ENCODE results near the gene OR10AD1.
"Not testable (repeated sequence)": the region's sequence is repeated elsewhere in the genome, so short reads cannot be mapped to it uniquely, and the experiment has no call there.

The OR10AD1 gene, protein sequence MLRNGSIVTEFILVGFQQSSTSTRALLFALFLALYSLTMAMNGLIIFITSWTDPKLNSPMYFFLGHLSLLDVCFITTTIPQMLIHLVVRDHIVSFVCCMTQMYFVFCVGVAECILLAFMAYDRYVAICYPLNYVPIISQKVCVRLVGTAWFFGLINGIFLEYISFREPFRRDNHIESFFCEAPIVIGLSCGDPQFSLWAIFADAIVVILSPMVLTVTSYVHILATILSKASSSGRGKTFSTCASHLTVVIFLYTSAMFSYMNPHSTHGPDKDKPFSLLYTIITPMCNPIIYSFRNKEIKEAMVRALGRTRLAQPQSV

DNA sequence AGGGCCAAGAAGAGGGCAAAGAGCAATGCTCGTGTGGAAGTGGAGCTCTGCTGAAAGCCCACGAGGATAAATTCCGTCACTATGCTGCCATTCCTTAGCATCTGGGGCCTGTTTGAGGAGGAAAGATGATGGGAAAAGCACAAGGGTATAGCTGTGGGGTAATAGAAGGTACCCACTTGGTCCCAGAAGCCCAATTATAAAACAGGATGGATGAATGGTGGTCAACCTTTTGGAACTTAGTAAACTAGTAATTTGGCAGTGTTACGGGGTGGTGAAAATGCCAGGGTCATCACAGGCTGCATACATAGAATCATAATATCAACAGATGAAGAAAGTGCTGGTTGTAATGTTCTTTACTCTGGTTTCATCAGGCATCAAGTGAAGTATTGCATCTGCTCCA is at the start of gene OR10AD1:
Gene OR10AD1 (minus strand): TSS at position 101 of the 400 bp plus-strand sequence. CDS start 0 bp downstream, at position 101.
- DNase-seq: no peak

DNA sequence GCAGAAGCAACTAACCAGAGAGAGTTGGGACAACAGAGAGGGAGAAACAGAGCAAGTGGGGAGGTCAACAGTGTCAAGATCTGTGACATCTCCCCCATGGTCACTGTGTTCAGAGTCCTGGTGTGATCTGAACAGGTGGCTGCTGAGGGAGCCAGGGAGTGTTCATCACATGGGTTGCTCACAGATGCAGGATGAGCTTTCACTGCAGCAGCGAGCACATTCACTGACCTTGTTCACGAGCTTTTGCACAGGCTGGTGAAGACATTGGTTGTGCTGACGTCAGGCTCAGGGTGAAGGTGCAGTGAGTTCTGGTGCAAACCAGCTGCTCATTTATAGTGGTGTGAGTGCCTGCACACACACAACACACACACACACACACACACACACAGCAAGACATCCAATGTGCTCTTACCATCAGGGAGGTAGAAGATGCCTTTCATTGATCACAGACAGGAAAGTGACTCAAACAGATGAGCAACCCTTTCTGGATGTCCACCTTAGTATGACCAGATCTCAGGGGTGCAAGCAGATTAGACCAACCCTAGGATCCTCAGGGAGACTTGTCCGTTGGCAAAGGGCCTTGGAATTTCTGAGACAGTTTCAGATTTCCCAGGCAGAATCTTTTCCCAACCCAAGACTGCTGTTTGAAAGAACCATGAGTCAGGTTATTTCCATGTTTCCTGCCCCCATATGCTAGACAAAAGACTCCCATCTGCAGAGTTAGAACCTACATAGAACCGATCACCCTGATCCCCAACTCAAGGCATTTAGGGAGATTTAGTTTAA is 44.3 kb upstream of the OR10AD1 start:
- DNase-seq: no peak

DNA sequence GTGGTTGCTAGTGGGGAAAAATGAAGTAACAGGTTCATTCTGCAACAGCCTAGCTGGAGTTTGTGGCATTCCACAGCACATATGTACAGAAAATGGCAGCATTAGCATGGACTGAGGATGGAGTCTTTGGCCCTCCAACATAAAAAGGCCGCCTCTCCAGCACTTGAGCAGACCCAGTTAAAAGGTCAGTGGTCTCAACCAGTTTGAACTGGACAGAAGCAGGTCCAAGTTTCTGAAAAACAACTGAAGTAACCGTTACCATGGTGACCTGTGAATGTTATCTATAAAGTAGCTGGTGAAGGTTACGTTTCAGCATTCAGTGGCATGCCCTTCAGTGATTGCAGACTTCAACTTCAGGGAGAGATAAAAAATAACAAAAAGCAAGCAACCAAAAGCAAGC is 34.1 kb upstream of the OR10AD1 start:
- DNase-seq: no peak

GRCh38 chr12:48235796-48236333 is 32.8 kb upstream of the OR10AD1 start:
- DNase-seq: no peak

DNA sequence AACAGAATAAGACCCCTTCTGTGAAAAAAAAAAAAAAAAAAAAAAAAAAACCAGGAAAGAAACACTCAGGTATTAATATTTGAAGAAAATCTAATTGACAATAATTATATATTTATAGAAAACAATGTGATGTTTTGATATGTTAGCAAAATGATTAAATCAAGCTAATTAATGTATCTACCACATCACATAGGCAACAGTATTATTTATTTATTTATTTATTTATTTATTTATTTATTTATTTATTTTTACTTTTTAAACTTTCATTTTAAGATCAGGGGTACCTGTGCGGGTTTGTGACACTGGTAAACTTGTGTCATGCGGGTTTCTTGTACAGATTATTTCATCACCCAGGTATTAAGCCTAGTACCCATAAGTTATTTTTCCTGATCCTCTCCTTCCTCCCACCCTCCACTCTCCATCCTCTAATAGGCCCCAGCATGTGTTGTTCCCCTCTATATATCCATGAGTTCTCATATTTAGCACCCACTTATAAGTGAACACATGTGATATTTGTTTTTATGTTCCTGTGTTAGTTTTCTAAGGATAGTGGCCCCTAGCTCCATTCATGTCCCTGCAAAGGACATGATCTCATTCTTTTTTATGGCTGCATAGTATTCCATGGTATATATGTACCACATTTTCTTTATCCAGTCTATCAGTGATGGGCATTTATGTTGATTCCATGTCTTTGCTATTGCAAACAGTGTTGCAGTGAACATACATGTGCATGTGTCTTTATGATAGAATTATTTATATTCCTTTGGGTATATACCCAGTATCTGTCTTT is 28.3 kb upstream of the OR10AD1 start:
- DNase-seq: not testable (repeated sequence)

- not testable (repeated sequence) for DNase-seq
Measured at GRCh38 chr12:48224533-48224932, 21.4 kb upstream of the OR10AD1 start.

DNA sequence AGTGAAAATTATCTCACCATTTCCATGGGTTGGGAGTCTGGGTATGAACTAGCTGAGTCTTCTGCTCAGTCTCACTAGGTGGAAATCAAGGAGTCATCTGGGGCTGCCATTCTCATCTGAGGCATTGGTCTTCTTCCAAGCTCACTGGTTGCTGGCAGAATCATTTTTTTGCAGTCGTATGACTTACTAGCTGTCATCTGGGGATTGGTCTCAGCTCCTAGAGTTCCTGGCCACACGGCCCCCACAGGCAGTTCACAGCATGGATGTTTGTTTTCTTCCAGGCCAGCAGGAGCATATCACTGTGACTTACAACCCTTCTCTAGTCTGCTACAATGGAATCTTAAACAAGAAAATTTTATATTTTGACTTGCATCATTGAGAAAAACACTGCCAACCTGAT is 18.6 kb upstream of the OR10AD1 start:
- DNase-seq: no peak

DNA sequence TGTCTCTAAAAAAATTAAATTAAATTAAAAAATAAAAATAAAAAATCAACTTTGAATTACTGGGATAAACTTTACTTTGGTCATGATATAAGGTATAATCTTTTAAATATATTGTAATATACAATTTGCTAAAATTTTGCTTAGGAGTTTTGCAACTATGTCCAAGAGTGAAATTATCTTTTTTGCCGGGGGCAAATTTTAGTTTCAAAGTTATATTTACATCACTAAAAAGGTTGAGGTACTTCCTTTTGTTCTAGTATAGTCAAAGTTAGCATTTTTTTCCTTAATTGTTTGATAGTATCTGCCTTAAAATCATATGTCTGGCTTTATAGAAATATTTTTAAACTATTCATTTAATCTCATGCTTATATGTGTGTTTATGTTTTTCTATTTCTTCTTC is 17.6 kb upstream of the OR10AD1 start:
- no peak for DNase-seq

DNA sequence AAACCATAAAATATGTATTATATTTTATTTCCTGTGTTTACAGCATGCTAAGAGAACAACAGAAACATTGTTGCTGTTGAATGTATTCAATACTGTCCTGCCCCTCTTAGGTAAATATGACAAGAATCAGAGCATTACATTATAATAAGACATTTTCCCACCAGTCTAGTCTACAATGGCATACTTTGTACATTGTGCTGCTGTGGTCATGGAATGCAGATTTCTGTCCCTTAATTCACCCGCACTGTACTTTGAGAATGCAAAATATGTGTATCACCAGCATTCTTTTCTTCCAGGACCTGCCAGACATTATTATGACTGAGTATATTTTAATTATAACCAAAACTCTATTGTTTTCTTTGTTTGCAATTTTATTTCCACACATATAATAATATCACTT is 16.5 kb upstream of the OR10AD1 start:
- DNase-seq: no peak

DNA sequence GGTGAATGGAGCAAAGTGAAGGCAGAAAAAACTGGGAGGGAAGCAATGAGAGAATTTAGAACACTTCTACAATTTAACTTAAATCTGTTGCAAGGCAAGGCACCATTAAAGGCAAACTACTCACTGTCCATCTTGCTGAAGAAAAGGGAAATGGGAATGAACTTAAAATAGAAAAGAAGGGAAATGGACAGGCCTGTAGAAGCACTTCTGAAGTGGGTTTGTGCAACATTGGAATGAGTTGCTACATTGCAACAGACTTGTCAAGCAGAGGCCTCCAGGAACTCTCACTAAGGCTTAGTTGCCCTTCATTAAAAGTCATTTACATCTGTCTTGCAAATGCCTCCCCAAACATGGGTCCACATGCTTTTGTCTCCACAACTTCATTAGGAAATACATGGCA is 13.7 kb upstream of the OR10AD1 start:
- DNase-seq: no peak

DNA sequence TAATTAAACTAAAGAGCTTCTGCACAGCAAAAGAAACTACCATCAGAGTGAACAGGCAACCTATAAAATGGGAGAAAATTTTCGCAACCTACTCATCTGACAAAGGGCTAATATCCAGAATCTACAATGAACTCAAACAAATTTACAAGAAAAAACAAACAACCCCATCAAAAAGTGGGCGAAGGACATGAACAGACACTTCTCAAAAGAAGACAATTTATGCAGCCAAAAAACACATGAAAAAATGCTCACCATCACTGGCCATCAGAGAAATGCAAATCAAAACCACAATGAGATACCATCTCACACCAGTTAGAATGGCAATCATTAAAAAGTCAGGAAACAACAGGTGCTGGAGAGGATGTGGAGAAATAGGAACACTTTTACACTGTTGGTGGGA is 6.4 kb upstream of the OR10AD1 start:
- DNase-seq: not testable (repeated sequence)

DNA sequence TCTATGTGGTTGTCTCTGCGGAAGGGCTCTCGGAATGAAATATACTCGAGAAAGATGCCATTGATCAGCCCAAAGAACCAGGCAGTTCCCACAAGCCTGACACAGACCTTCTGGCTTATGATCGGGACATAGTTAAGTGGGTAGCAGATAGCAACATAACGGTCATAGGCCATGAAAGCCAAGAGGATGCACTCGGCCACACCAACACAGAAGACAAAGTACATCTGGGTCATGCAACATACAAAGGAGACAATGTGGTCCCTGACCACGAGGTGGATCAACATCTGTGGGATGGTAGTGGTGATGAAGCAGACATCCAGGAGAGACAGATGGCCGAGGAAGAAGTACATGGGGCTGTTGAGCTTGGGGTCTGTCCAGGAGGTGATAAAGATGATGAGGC is 326 bp downstream of the OR10AD1 start:
- DNase-seq: no peak

GRCh38 chr12:48201516-48201915 is 1.6 kb downstream of the OR10AD1 start:
- DNase-seq: no peak

DNA sequence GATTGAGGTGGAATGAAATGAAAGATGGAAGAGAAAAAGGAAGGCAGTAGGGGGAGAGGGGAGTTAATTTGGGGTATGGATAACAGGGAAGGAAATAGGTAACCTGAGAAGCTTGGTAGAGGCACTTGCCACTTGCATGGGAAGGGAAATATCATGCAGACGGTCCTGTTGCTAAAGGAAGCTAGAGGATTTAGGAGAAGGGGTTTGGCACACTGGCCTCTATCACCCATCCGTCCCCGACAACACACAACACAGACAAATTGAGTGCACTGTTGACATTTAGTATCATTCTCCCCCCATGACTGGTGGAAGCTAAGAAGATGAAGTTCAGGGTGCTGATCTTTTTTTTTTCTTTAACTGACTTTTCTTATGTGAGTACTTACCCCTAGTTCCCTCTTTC is 2.0 kb downstream of the OR10AD1 start:
- no peak for DNase-seq

GRCh38 chr12:48199774-48200221 is 3.3 kb downstream of the OR10AD1 start:
- DNase-seq: no peak

DNA sequence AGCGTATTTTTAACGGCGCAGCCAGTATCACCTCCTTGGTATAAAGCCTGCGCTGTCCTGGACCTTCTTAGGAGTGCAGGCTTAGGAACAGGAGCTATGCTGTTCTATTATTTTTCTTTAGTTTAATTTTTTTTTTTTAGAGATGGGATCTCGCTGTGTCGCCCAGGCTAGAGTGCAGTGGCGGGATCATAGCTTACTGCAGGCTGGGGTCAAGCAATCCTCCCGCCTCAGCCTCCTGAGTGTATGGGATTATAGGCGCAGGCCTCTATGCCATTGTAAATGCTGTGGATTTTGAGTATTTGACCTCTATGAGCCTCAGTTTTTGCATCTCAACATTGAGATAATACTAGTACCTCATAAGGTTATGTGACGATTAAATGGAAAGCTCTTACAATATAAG is 4.1 kb downstream of the OR10AD1 start:
- DNase-seq: no peak

GRCh38 chr12:48198672-48198971 is 4.5 kb downstream of the OR10AD1 start:
- DNase-seq: no peak

GRCh38 chr12:48197971-48198671 is 5.0 kb downstream of the OR10AD1 start:
- no peak for DNase-seq

- DNase-seq: no peak
Measured at GRCh38 chr12:48197549-48197970, 5.5 kb downstream of the OR10AD1 start.

GRCh38 chr12:48194799-48195201 is 8.3 kb downstream of the OR10AD1 start:
- no peak for DNase-seq

DNA sequence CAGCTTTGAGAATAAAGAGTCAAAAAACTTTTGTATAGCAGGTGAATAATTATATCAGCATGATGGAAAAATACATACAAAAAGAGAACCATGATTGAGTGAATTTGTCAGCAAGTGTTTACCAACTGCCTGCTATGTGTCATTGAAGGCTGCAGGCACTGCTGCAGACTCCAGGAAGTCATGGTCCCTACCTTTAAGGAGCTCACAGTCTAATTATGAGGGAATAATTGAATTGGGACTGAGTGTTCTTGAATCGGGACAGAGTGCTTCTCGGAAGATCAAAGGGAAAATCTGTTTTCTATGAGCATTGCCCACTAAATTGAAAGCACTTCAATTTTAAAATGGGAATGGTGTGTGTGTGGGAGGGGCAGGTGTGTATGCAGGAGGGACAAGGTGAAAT is 9.5 kb downstream of the OR10AD1 start:
- DNase-seq: no peak

DNA sequence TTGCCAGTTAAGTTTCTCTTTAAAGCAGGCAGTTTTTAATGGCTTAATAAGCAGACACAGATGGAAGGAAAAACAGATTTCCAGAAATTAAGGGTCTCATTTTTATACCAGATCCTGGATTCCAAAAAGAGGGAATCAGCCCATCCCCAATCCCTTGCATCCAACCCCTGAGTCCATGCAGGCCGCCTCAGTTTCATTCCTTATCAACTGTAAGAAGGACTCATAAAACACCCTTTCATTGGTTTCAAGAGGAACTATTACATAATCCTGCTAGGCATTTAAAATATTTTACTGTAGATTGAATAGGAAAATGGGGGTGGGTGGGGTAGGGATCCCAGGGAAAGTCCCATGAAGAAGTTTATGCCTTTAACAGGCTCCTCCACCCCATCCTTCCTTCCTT is 10.2 kb downstream of the OR10AD1 start:
- DNase-seq: no peak

GRCh38 chr12:48191096-48191495 is 12.0 kb downstream of the OR10AD1 start:
- DNase-seq: no peak
